ENCODE data around the gene COL6A3.

COL6A3 gene

GRCh38 chr2:237413777-237414661, at the start of gene COL6A3:
COL6A3 (minus strand) TSS chr2:237414164; CDS start chr2:237396817, 17,347 bp downstream.
- DNase-seq: no peak

DNA sequence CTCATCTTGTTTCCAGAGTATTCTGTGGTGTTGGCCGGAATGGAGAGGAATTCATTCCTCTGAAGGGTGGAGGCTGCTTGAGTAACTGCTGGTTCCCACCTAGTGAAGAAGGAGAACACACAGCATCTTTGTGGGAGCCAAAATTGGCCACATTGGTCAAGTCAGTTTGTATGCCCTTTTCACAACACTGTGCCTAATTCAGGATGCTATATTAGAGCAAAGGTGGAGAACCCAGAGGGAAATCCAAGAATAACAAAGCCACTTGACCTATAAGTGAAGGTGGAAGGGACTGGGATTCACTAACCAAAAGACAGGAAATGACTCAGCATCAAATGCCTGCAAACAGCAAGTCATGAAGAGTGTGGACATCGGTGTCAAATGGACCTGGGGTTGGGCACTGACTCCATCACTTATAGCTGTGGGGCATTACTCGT, 45.8 kb upstream of the COL6A3 start:
- DNase-seq: no peak

DNA sequence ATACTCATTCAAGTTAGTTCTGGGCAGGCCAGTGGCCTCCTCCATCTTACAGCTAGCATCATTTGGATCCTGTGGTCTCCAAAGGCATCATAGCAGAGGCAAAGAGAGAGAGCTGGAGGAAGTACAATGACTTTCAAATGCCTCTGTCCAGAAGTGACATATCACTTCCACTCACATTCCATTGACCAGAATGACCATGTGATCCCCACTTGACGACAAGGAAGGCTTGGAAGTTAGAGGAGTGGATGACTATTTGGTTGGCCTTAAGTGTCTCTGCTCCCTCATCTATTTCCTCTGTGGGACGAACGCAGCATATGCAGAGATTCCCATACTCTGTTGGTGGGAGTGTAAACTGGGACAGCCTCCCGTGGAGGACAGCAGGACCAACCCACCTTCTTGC, 45.3 kb upstream of the COL6A3 start:
- DNase-seq: no peak

GRCh38 chr2:237458519-237458918, 44.6 kb upstream of the COL6A3 start:
- no peak for DNase-seq

GRCh38 chr2:237457388-237457941, 43.5 kb upstream of the COL6A3 start:
- no peak for DNase-seq

DNA sequence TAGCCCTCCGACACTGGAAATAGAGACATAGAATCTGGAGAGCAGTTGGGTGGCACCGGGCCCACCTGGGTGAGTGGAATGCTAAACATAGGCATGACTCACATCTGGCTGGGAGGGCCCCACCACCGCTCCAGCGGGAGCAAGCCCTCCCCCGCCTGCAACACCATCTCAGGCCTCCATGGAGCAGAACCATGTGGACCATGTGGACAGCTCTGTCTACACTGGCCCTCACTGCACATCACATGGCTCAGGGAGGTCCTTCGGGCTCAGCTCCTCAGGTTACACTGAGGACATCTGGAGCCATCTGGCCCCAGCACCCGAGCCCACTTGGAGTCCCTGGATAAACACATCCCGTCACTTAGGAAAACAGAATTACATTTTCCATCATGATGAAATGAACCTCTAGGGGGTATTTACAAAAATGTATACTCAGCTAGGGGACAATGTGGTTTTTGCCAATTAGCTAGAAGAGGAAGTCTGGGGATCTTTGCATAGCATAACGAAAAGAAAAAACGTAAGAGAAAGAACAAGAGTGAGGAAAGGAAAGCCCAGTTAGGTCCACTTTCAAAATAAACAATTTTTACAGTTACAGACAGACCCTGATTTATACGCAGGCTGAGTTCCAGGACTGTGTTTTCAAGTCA, 42.4 kb upstream of the COL6A3 start:
- DNase-seq: no peak

GRCh38 chr2:237455764-237456163, 41.8 kb upstream of the COL6A3 start:
- DNase-seq: no peak

DNA sequence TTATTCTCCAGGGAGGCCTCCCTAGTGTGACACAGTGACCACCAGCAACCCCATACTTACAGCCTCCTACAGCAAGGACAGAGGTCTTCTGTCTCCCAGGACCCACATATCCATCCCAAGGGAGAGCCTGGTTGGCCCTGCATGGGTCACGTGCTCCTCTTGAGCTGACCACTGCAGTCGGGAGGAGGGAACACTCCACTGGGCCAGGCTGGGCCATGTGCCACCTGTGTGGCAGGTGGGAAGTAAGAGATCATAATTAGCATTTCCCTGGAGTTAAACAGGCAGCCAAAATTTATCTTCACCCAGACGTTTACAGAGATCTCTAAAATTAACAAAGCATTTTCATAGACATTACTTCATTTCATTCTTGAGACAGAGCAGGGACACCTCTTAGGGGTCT, 39.7 kb upstream of the COL6A3 start:
- DNase-seq: no peak

- DNase-seq: no peak
Observed at GRCh38 chr2:237452861-237453260, 38.9 kb upstream of the COL6A3 start.

GRCh38 chr2:237451643-237452469, 37.9 kb upstream of the COL6A3 start:
- no peak for DNase-seq

DNA sequence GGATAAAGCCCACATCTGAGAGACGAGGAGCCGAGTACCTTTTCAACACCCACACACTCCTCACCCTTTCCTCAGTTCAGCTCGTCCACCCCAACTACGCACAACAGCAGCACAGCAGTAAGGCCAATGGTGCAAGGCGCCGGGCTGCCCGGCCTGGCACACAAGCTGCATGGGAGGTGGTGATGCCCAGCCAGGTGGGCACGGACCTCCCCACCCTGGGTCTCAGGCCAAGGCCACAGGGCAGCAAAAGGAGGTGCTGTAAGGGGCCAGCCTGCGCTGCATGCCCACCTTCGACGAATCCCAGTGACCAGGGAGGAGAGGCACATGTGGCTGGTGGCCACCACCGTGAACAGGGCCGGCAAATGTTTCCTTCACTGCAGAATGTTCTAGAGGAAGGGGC, 36.6 kb upstream of the COL6A3 start:
- no peak for DNase-seq

GRCh38 chr2:237450108-237450507, 36.1 kb upstream of the COL6A3 start:
- DNase-seq: no peak

DNA sequence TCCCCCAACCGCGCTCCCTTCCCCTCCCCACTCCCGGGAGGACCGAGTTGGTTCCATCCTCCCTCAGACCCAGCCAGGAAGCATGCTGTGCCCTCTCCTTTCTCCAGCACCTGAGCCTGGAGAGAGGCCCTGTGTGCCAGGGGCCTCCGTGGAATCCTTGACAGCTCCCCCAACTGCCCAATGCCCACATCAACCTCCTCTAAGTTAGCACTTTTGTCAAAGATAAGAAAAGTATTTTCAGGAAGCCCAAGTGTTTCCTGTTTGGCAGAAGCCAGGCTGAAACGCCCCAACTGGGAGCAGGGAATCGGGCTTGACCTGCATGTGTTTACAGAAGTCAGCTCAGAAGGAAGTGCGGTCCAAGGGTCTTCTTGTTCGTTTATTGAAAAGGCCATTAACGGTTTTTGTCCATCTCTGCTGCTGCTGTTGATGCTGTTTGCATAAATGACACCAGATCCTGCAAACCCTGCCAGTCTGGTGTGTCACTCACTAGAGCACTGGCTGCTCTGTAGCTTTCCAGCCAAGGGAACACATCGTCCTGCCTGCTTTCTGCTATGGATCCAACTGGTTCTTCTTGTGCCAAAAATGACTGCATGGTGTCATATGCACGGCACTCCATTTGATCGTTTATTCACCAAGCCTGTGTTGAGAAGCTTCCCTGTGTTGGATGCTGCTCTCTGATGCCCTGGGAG, 35.4 kb upstream of the COL6A3 start:
- no peak for DNase-seq

DNA sequence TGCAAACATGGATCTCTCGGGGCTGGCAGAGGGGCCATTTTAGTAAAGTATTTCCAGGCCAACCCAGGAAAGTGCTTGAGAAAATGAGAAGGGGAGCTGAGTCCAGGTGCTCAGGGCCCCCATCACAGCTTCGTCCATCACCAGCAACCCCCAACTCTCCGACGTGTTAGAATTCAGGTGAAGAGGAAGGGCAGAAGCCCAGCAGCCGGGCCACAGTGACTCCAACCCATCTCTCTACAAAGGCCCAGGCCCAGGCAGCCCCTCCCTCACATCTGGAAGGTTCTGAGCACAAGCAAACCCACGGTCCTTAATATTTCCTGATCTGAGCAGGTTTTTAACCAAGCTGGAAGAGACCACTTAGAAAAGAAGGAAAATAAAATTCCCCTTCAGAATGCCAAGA, 34.7 kb upstream of the COL6A3 start:
- DNase-seq: no peak

DNA sequence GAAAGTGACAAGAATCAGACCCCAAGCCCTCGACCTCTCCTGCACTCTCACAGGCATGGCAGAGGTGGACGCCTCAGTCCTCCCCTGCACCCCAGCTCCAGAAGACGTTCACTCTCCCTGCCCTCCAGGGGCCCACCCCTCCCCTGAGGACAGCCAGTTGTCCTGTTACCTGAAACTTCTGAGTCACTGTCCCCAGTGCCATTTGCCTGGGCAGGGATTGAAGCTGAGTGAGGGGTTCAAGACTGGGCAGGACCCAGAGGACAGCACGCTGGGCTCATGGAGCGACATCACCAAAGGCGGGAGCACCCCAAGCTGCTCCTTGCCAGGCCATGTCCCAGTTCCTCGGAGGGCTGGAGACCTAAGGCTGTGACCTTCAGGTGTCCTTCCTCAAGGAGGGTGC, 34.2 kb upstream of the COL6A3 start:
- no peak for DNase-seq

DNA sequence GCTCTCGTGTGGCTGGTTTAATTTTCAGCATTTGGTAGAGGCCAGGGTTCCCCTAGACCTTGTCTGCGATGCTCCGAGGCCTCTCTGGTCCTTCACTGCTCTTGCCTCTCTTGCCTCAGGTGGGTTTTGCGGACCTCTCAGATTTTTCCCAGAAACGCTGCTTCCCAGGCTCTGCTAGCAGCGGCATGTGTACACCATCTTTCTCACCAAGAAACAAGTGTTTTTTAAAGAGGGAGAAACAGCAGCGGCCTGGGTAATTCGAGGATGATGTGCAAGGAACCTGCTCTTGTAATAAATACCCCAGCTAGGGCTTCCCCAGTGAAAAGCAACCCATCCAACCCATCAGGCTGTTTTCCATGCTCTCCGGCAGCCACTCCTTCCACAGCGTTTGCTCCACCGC, 33.5 kb upstream of the COL6A3 start:
- no peak for DNase-seq

GRCh38 chr2:237446338-237446665, 32.3 kb upstream of the COL6A3 start:
- no peak for DNase-seq

- DNase-seq: no peak
Observed at GRCh38 chr2:237445611-237446337, 31.8 kb upstream of the COL6A3 start.

GRCh38 chr2:237444071-237444470, 30.1 kb upstream of the COL6A3 start:
- DNase-seq: no peak

- no peak for DNase-seq
Observed at GRCh38 chr2:237441605-237442274, 27.8 kb upstream of the COL6A3 start.

GRCh38 chr2:237440819-237441281, 26.9 kb upstream of the COL6A3 start:
- no peak for DNase-seq
